ENCODE measurements around the gene UBLCP1. TPM values are rescaled to one million over a fixed set of nuclear protein-coding genes. Genes with fewer than 3 reads are reported as not detected.
"Not testable (repeated sequence)": the region's sequence is repeated elsewhere in the genome, so short reads cannot be mapped to it uniquely, and the experiment has no call there.

UBLCP1 gene
- total and polyA plus RNA-seq, 2 donors (not counting 3 experiments of a cell fraction or from before 2014, with no cell fraction given) = 5.9 to 20.3 TPM

- intact Hi-C loops (cut with micrococcal nuclease) = no loop called here
- CTCF ChIA-PET = interaction anchor here (1.5 kb wide), 1 partner anchor 138 kb away, joined by 5 read pairs; no protein-coding TSS in a partner anchor
- FAIRE-seq (no peak), DNase-seq (ENCODE audit: low read depth, low spot score) (no peak)
- Histone ChIP-seq H3K27ac (ENCODE audit: insufficient read depth, low read depth, low read length) (no peak overlapping the region), H3K9me1 (replicated peaks; ENCODE audit: control insufficient read depth, extremely low read depth, insufficient read depth, low read length) (no peaks in the 10 kb centered on the region), H2AFZ (ENCODE audit: low read depth, low read length) (no peak overlapping the region), H3K36me3 (ENCODE audit: control insufficient read depth in 2 of 2, extremely low read depth in 1 of 2, insufficient read depth in 2 of 2, low read length in 2 of 2) (no peaks in the 10 kb centered on the region), H3K4me2 (ENCODE audit: insufficient read depth, low read length) (no peak overlapping the region), H3K9me3 (replicated peaks; ENCODE audit: control insufficient read depth, insufficient read depth, low read length) (no peaks in the 10 kb centered on the region), H3K4me1 (ENCODE audit: control insufficient read depth, extremely low read depth, insufficient read depth, low read length) (no peaks in the 10 kb centered on the region), H3K9ac (replicated peaks; ENCODE audit: extremely low read depth, insufficient read depth, low read length) (no peak overlapping the region), H4K20me1 (replicated peaks; ENCODE audit: control insufficient read depth, extremely low read depth, insufficient read depth, low read length) (no peaks in the 10 kb centered on the region), H3K27me3 (ENCODE audit: control insufficient read depth in 2 of 2, insufficient read depth in 2 of 2, low read length in 2 of 2) (no peaks in the 10 kb centered on the region), H3K4me3 (replicated peaks in 1 of 3; ENCODE audit: insufficient read depth in 1 of 3, low read depth in 1 of 3, low read length in 3 of 3) (no peak overlapping the region), H3K79me2 (ENCODE audit: control insufficient read depth, insufficient read depth, low read length) (no peaks in the 10 kb centered on the region)
- no TSS peak for BruUV-seq (replicated peaks)
- POLR2A ChIA-PET = no interaction called here
- TF ChIP-seq FOS (IDR thresholded peaks at IDR 0.05; ENCODE audit: borderline replicate concordance, insufficient read depth, low read length) = no peak
- TF ChIP-seq CTCF (IDR thresholded peaks at IDR 0.05; ENCODE audit: extremely low read depth in 1 of 2, insufficient read depth in 1 of 2, low read depth in 1 of 2, low read length in 2 of 2) = no peak
- dilution Hi-C loops (cut with MboI; ENCODE audit: extremely low pct_ligation_motif_present, low sequenced_read_pairs) = no loop called here
Measured at GRCh38 chr5:159294921-159295320, 31.8 kb downstream of the UBLCP1 start.

- POLR2A ChIA-PET; H3K9me1 ChIP-seq (replicated peaks; ENCODE audit: control insufficient read depth, extremely low read depth, insufficient read depth, low read length); intact Hi-C loops (cut with micrococcal nuclease); H3K27ac ChIP-seq (ENCODE audit: insufficient read depth, low read depth, low read length); H3K4me1 ChIP-seq (ENCODE audit: control insufficient read depth, extremely low read depth, insufficient read depth, low read length); H3K4me2 ChIP-seq (ENCODE audit: insufficient read depth, low read length); H4K20me1 ChIP-seq (replicated peaks; ENCODE audit: control insufficient read depth, extremely low read depth, insufficient read depth, low read length); H3K4me3 ChIP-seq (replicated peaks in 1 of 3; ENCODE audit: insufficient read depth in 1 of 3, low read depth in 1 of 3, low read length in 3 of 3); DNase-seq (ENCODE audit: low read depth, low spot score); BruUV-seq (replicated peaks); H3K9me3 ChIP-seq (replicated peaks; ENCODE audit: control insufficient read depth, insufficient read depth, low read length); dilution Hi-C loops (cut with MboI; ENCODE audit: extremely low pct_ligation_motif_present, low sequenced_read_pairs); H3K27me3 ChIP-seq (ENCODE audit: control insufficient read depth in 2 of 2, insufficient read depth in 2 of 2, low read length in 2 of 2); FAIRE-seq; H3K79me2 ChIP-seq (ENCODE audit: control insufficient read depth, insufficient read depth, low read length); H3K9ac ChIP-seq (replicated peaks; ENCODE audit: extremely low read depth, insufficient read depth, low read length); H2AFZ ChIP-seq (ENCODE audit: low read depth, low read length); H3K36me3 ChIP-seq (ENCODE audit: control insufficient read depth in 2 of 2, extremely low read depth in 1 of 2, insufficient read depth in 2 of 2, low read length in 2 of 2): not testable (repeated sequence)
- CTCF ChIA-PET = interaction anchor here (1.3 kb wide), 1 partner anchor 11 kb away, joined by 3 read pairs; no protein-coding TSS in a partner anchor
Measured at GRCh38 chr5:159297300-159297699, 34.2 kb downstream of the UBLCP1 start.

All from endothelial cell of umbilical vein (primary cell).